Caco-2 (cell line): ENCODE measurements around the gene ZFP36. TPM values are rescaled to one million over a fixed set of nuclear protein-coding genes. Genes with fewer than 3 reads are reported as not detected.
"Not testable (repeated sequence)": the region's sequence is repeated elsewhere in the genome, so short reads cannot be mapped to it uniquely, and the experiment has no call there.

Experiments used
- BruUV-seq: library from RNA; stranded (reverse); fragments of 400-500 nt; replicated peaks from 2 replicates; lab custom pipeline; 2021; lab: Mats Ljungman, UMichigan
- CTCF ChIA-PET: fragments of 300-600 bp; sonication (Branson Sonifier 250); formaldehyde crosslinking; loops from one replicate; lab custom pipeline; 2022; ENCODE audit warnings: antibody characterized with exemption; lab: Charles Lee
- POLR2A ChIA-PET: fragments of 300-600 bp; sonication (Branson Sonifier 250); formaldehyde crosslinking; loops from one replicate; lab custom pipeline; 2022; ENCODE audit warnings: antibody characterized with exemption; lab: Charles Lee
- DNase-seq, 2 experiments: peaks; one replicate each; pipeline versions ENCODE4 v3.0.0 to v3.0.0-alpha.2; 2020 to 2022
- H3K27me3 ChIP-seq: replicated peaks from 2 replicates; pipeline ENCODE4 v1.6.0; 2011; ENCODE audit warnings: low read length; ENCODE audit not compliant: control insufficient read depth, insufficient read depth
- H3K36me3 ChIP-seq: 2 replicates; pipeline ENCODE4 v1.5.1; 2011; ENCODE audit warnings: low read length; ENCODE audit not compliant: control insufficient read depth, insufficient read depth
- H3K4me1 ChIP-seq: fragments of 250-450 bp; sonication (Bioruptor Pico); 2 replicates; pipeline ENCODE4 v1.5.1; 2020; ENCODE audit warnings: mild to moderate bottlenecking
- H3K4me3 ChIP-seq: 2 replicates; pipeline ENCODE4 v1.5.1; 2011; ENCODE audit warnings: low read depth, mild to moderate bottlenecking, control low read depth, low read length
- H3K9me3 ChIP-seq: fragments of 250-450 bp; sonication (Bioruptor Pico); 2 replicates; pipeline ENCODE4 v1.5.1; 2020; ENCODE audit warnings: mild to moderate bottlenecking, moderate library complexity
- H3K27ac Mint-ChIP-seq: one replicate; pipeline ENCODE4 v1.8.0; 2022; ENCODE audit warnings: mixed read lengths; ENCODE audit not compliant: unreplicated experiment
- H3K27me3 Mint-ChIP-seq: one replicate; pipeline ENCODE4 v1.8.0; 2022; ENCODE audit warnings: mixed read lengths; ENCODE audit not compliant: insufficient read depth, unreplicated experiment
- H3K36me3 Mint-ChIP-seq: one replicate; pipeline ENCODE4 v1.8.0; 2022; ENCODE audit warnings: mild to moderate bottlenecking, mixed read lengths; ENCODE audit not compliant: insufficient read depth, unreplicated experiment
- H3K4me1 Mint-ChIP-seq: one replicate; pipeline ENCODE4 v1.8.0; 2022; ENCODE audit warnings: low read depth, mixed read lengths; ENCODE audit not compliant: unreplicated experiment
- H3K4me3 Mint-ChIP-seq: one replicate; pipeline ENCODE4 v1.8.0; 2022; ENCODE audit warnings: mild to moderate bottlenecking, moderate library complexity, mixed read lengths; ENCODE audit not compliant: unreplicated experiment
- H3K9me3 Mint-ChIP-seq: one replicate; pipeline ENCODE4 v1.8.0; 2022; ENCODE audit warnings: mixed read lengths; ENCODE audit not compliant: unreplicated experiment
- CTCF ChIP-seq, 2 experiments: fragments of 200-600 bp in 1 of 2; IDR thresholded peaks; 1 replicate in 1 of 2; 2 replicates in 1 of 2; pipeline versions ENCODE4 v1.5.1 to v1.8.0; 2011 to 2022; ENCODE audit warnings: antibody characterized with exemption in 1 of 2, control low read depth in 1 of 2, inconsistent platforms in 1 of 2, low read depth in 1 of 2, low read length in 1 of 2, mild to moderate bottlenecking in 1 of 2, moderate library complexity in 1 of 2; ENCODE audit not compliant: insufficient read depth in 1 of 2, severe bottlenecking in 1 of 2, unreplicated experiment in 1 of 2
- intact Hi-C: fragments of 100-400 bp; cut with micrococcal nuclease; formaldehyde crosslinking; loops from one replicate; pipeline ENCODE4 v1.10.0; 2022; ENCODE audit not compliant: unreplicated experiment
- total RNA-seq: library from RNA; stranded (reverse); gene quantifications from 2 replicates; pipeline ENCODE4 v1.2.3, GENCODE V29; 2022

The ZFP36 gene
- total RNA-seq, 1 experiment from 2014 or later = 25.8 TPM

DNA sequence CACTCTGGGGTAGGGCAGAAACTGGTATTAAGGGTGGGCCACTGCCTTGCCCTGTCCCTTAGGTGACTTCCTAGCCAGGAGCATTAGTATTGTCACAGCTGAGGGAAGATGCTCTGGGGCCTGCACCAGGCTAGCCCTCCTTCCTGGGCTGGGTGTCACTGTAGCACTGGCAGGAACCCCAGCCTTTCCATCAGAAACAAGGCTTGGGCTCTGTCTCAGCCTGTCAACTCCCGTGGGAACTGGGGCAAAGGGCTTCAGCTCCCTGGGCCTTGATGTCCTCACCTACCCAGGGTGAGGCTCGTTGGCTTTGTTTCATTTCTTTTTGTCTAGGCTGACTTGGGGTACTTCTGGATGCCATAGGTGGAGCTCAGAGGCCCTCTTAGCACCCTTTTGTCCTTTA, 33.7 kb upstream of the ZFP36 start:
- Histone ChIP-seq H3K4me1 (no peaks in the 10 kb centered on the region), H3K36me3 (peaks cover 18% of the 10 kb centered on the region), H3K9me3 (no peaks in the 10 kb centered on the region), H3K4me3 (no peak overlapping the region), H3K27me3 (no peaks in the 10 kb centered on the region)
- H3K4me3 Mint-ChIP-seq = no peak overlapping the region
- no peaks in the 10 kb centered on the region for H3K27me3 Mint-ChIP-seq
- no TSS peak for BruUV-seq
- peak overlapping the region; percentile 8 for H3K27ac Mint-ChIP-seq
- TF ChIP-seq CTCF (IDR thresholded peaks at IDR 0.05; ENCODE audit: insufficient read depth in 1 of 2, low read depth in 1 of 2, low read length in 1 of 2, severe bottlenecking in 1 of 2, unreplicated experiment in 1 of 2) = no peak
- intact Hi-C loops = no loop called here
- H3K36me3 Mint-ChIP-seq = peaks cover 55% of the 10 kb centered on the region
- CTCF ChIA-PET = no interaction called here
- H3K4me1 Mint-ChIP-seq = no peaks in the 10 kb centered on the region
- POLR2A ChIA-PET = no interaction called here
- no peaks in the 10 kb centered on the region for H3K9me3 Mint-ChIP-seq
- DNase-seq = no peak

- H3K27me3 ChIP-seq = no peaks in the 10 kb centered on the region
- no peaks in the 10 kb centered on the region for H3K4me1 ChIP-seq
- intact Hi-C loops = no loop called here
- Mint-ChIP-seq H3K27ac (no peak overlapping the region), H3K4me1 (no peaks in the 10 kb centered on the region), H3K36me3 (peaks cover 50% of the 10 kb centered on the region), H3K27me3 (no peaks in the 10 kb centered on the region), H3K4me3 (no peak overlapping the region), H3K9me3 (no peaks in the 10 kb centered on the region)
- CTCF ChIA-PET = no interaction called here
- no peak for DNase-seq
- H3K36me3 ChIP-seq = peaks cover 15% of the 10 kb centered on the region
- TF ChIP-seq CTCF (IDR thresholded peaks at IDR 0.05; ENCODE audit: insufficient read depth in 1 of 2, low read depth in 1 of 2, low read length in 1 of 2, severe bottlenecking in 1 of 2, unreplicated experiment in 1 of 2) = no peak
- H3K4me3 ChIP-seq = no peak overlapping the region
- H3K9me3 ChIP-seq = no peaks in the 10 kb centered on the region
- POLR2A ChIA-PET = no interaction called here
- no TSS peak for BruUV-seq
These were observed 30.7 kb upstream of the ZFP36 start for GRCh38 chr19:39375929-39376328.

DNA sequence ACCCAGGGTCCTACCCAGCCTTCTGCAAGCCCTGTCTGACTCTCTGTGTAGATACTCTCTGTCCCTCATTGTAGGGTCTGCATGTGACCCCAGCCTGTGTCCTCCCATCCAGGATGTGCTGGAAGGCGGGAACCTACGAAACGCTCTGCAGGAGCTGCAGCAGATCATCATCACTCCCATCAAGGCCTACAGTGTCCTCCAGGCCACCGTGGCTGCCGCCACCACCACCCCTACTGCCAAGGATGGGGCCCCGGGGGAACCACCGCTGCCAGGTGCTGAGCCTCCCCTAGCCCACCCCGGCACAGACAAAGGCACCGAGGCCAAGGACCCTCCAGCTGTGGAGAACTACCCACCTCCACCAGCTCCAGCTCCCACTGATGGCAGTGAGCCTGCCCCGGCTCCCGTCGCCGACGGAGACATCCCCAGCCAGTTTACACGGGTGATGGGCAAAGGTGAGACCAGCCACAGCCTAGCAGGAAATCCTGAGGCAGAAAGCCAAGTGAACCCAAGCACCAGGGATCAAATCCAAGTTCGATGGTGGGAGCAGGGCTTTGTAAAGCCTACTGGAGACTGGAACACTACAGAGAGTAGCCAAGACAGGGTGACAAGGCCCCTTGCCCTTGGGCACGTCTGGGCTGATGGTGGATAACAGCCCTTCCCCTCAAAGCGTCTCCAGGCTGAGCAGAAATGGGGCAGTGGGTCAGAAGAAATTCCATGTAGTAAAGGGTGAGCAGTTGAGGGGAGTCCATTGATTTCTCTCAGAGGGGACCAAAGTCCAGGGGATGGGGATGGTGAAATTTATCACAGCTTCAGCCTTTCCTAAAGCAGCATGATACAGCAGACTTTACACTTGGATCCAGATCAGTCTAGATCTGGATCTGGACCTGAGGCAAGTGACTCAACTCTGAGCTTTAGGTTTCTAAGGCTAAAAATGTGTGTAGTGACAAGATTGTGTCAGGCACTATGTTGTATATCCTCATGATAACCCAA, 29.0 kb upstream of the ZFP36 start:
- CTCF ChIA-PET = no interaction called here
- intact Hi-C loops = no loop called here

DNA sequence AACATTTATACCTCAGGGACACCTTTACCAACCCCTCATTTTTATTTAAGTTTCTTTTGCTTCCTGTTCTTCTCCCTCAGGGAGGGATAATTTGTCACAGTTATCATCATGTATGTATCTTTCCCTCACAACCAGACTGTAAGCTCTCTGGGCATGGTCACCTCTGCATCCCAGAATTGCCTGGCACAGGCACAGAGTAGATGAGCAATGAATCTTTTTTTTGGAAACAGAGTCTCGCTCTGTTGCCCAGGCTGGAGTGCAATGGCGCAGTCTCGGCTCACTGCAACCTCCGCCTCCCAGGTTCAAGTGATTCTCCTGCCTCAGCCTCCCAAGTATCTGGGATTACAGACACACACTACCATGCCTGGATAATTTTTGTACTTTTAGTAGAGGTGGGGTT, 27.3 kb upstream of the ZFP36 start:
- H3K27ac Mint-ChIP-seq, H3K4me1 Mint-ChIP-seq, H3K4me3 Mint-ChIP-seq, DNase-seq, H3K4me1 ChIP-seq, H3K9me3 ChIP-seq, BruUV-seq, H3K4me3 ChIP-seq, CTCF ChIA-PET, H3K9me3 Mint-ChIP-seq, H3K27me3 ChIP-seq, intact Hi-C loops, H3K27me3 Mint-ChIP-seq: not testable (repeated sequence)
- peaks cover 45% of the 10 kb centered on the region for H3K36me3 Mint-ChIP-seq
- peaks cover 10% of the 10 kb centered on the region for H3K36me3 ChIP-seq
- POLR2A ChIA-PET = interaction anchor here (0.5 kb wide), 1 partner anchor 101 kb away, joined by 3 read pairs; the partner anchor contains the start of gene TIMM50

More for the DNA sequence above, 29.0 kb upstream of the ZFP36 start:
- H3K4me1 Mint-ChIP-seq = no peaks in the 10 kb centered on the region
- H3K36me3 ChIP-seq = peaks cover 12% of the 10 kb centered on the region
- peaks cover 42% of the 10 kb centered on the region for H3K36me3 Mint-ChIP-seq
- no peak overlapping the region for H3K27ac Mint-ChIP-seq
- H3K4me3 ChIP-seq = no peak overlapping the region
- POLR2A ChIA-PET = interaction anchor here (0.6 kb wide), 1 partner anchor 61 kb away, joined by 3 read pairs; no protein-coding TSS in a partner anchor
- no peaks in the 10 kb centered on the region for H3K27me3 ChIP-seq
- no TSS peak for BruUV-seq
- H3K4me3 Mint-ChIP-seq = no peak overlapping the region
- no peaks in the 10 kb centered on the region for H3K9me3 ChIP-seq
- TF ChIP-seq CTCF (IDR thresholded peaks at IDR 0.05; ENCODE audit: insufficient read depth in 1 of 2, low read depth in 1 of 2, low read length in 1 of 2, severe bottlenecking in 1 of 2, unreplicated experiment in 1 of 2) = no peak
- H3K4me1 ChIP-seq = no peaks in the 10 kb centered on the region
- DNase-seq = no peak
- H3K9me3 Mint-ChIP-seq = no peaks in the 10 kb centered on the region
- H3K27me3 Mint-ChIP-seq = no peaks in the 10 kb centered on the region
